ENCODE results near the gene TUBB2B. TPM values are rescaled to one million over a fixed set of nuclear protein-coding genes. Genes with fewer than 3 reads are reported as not detected.

TUBB2B gene
- total RNA-seq, 1 experiment from 2014 or later: 144 TPM

DNA sequence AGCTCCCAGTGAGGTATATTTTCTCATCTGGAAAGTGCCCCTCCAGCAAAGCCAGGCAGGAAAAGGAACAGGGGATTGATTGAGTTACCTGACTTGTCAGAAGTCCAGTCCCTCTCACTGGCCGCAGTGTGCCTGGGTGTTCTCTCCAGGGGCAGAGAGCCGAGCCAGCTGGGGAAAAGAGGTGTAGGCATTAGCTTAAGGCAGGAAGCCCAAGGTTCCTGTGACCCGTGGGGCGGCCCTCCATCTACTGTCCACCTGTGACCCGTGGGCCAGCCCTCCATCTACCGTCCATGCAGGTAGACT lies 34.0 kb upstream of the TUBB2B start:
- CTCF ChIA-PET: no interaction called here
- no TSS peak for BruUV-seq (replicated peaks)
- no peak overlapping the region for H3K4me3 ChIP-seq (ENCODE audit: low read depth, low read length, poor library complexity, severe bottlenecking)
- no peak for DNase-seq (ENCODE audit: low spot score)
- H3K27me3 ChIP-seq (replicated peaks; ENCODE audit: insufficient read depth, low read depth, low read length, poor library complexity): no peaks in the 10 kb centered on the region
- intact Hi-C loops (cut with micrococcal nuclease; ENCODE audit: unreplicated experiment): no loop called here
- H3K36me3 ChIP-seq (ENCODE audit: insufficient read depth, low read length, poor library complexity, severe bottlenecking): peaks cover 20% of the 10 kb centered on the region
- TF ChIP-seq, protein P1, sequence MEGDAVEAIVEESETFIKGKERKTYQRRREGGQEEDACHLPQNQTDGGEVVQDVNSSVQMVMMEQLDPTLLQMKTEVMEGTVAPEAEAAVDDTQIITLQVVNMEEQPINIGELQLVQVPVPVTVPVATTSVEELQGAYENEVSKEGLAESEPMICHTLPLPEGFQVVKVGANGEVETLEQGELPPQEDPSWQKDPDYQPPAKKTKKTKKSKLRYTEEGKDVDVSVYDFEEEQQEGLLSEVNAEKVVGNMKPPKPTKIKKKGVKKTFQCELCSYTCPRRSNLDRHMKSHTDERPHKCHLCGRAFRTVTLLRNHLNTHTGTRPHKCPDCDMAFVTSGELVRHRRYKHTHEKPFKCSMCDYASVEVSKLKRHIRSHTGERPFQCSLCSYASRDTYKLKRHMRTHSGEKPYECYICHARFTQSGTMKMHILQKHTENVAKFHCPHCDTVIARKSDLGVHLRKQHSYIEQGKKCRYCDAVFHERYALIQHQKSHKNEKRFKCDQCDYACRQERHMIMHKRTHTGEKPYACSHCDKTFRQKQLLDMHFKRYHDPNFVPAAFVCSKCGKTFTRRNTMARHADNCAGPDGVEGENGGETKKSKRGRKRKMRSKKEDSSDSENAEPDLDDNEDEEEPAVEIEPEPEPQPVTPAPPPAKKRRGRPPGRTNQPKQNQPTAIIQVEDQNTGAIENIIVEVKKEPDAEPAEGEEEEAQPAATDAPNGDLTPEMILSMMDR (conservative IDR thresholded peaks at IDR 0.05; ENCODE audit: low read depth, low read length): no peak
- TF ChIP-seq EZH2 (IDR thresholded peaks at IDR 0.05; ENCODE audit: borderline replicate concordance, low read depth, low read length, poor library complexity, severe bottlenecking): no peak
- H3K27ac ChIP-seq (ENCODE audit: low read depth, low read length, poor library complexity, severe bottlenecking): no peak overlapping the region
- H3K4me1 ChIP-seq (ENCODE audit: insufficient read depth, low read length, poor library complexity, severe bottlenecking): peaks cover 13% of the 10 kb centered on the region
- POLR2A ChIA-PET (ENCODE audit: low non-redundant PET): no interaction called here
- H3K9me3 ChIP-seq (ENCODE audit: low read depth, low read length, poor library complexity, severe bottlenecking): no peaks in the 10 kb centered on the region

- no peak for TF ChIP-seq EZH2 (IDR thresholded peaks at IDR 0.05; ENCODE audit: borderline replicate concordance, low read depth, low read length, poor library complexity, severe bottlenecking)
- TF ChIP-seq, protein P1 (conservative IDR thresholded peaks at IDR 0.05; ENCODE audit: low read depth, low read length): no peak
- Histone ChIP-seq H3K36me3 (ENCODE audit: insufficient read depth, low read length, poor library complexity, severe bottlenecking) (peaks cover 20% of the 10 kb centered on the region), H3K9me3 (ENCODE audit: low read depth, low read length, poor library complexity, severe bottlenecking) (no peaks in the 10 kb centered on the region), H3K27me3 (replicated peaks; ENCODE audit: insufficient read depth, low read depth, low read length, poor library complexity) (no peaks in the 10 kb centered on the region), H3K27ac (ENCODE audit: low read depth, low read length, poor library complexity, severe bottlenecking) (no peak overlapping the region), H3K4me1 (ENCODE audit: insufficient read depth, low read length, poor library complexity, severe bottlenecking) (peaks cover 13% of the 10 kb centered on the region), H3K4me3 (ENCODE audit: low read depth, low read length, poor library complexity, severe bottlenecking) (peak overlapping the region; percentile 17)
- DNase-seq (ENCODE audit: low spot score): no peak
- ChIA-PET CTCF (no interaction called here), POLR2A (ENCODE audit: low non-redundant PET) (no interaction called here)
- intact Hi-C loops (cut with micrococcal nuclease; ENCODE audit: unreplicated experiment): no loop called here
- BruUV-seq (replicated peaks): no TSS peak
Observed at GRCh38 chr6:3260772-3261517, 33.5 kb upstream of the TUBB2B start.

- Histone ChIP-seq H3K27ac (ENCODE audit: low read depth, low read length, poor library complexity, severe bottlenecking) (no peak overlapping the region), H3K27me3 (replicated peaks; ENCODE audit: insufficient read depth, low read depth, low read length, poor library complexity) (no peaks in the 10 kb centered on the region), H3K4me3 (ENCODE audit: low read depth, low read length, poor library complexity, severe bottlenecking) (no peak overlapping the region), H3K4me1 (ENCODE audit: insufficient read depth, low read length, poor library complexity, severe bottlenecking) (peaks cover 13% of the 10 kb centered on the region), H3K9me3 (ENCODE audit: low read depth, low read length, poor library complexity, severe bottlenecking) (no peaks in the 10 kb centered on the region), H3K36me3 (ENCODE audit: insufficient read depth, low read length, poor library complexity, severe bottlenecking) (peaks cover 16% of the 10 kb centered on the region)
- no peak for TF ChIP-seq EZH2 (IDR thresholded peaks at IDR 0.05; ENCODE audit: borderline replicate concordance, low read depth, low read length, poor library complexity, severe bottlenecking)
- TF ChIP-seq, protein P1 (conservative IDR thresholded peaks at IDR 0.05; ENCODE audit: low read depth, low read length): no peak
- ChIA-PET CTCF (interaction anchor here (1.0 kb wide), 1 partner anchor 19 kb away, joined by 3 read pairs; no protein-coding TSS in a partner anchor), POLR2A (ENCODE audit: low non-redundant PET) (no interaction called here)
- intact Hi-C loops (cut with micrococcal nuclease; ENCODE audit: unreplicated experiment): no loop called here
- BruUV-seq (replicated peaks): TSS peak; percentile 51
- no peak for DNase-seq (ENCODE audit: low spot score)
Observed at GRCh38 chr6:3260296-3260695, 32.8 kb upstream of the TUBB2B start.

All from A673 (cell line).